ENCODE measurements around the gene NPY4R2.
"Not testable (repeated sequence)": the region's sequence is repeated elsewhere in the genome, so short reads cannot be mapped to it uniquely, and the experiment has no call there.

Gene NPY4R2

GRCh38 chr10:47933462-47933861 lies 15.0 kb downstream of the NPY4R2 start:
- DNase-seq, result not testable (repeated sequence)

GRCh38 chr10:47936772-47937228 lies 18.3 kb downstream of the NPY4R2 start:
- DNase-seq, result not testable (repeated sequence)

DNA sequence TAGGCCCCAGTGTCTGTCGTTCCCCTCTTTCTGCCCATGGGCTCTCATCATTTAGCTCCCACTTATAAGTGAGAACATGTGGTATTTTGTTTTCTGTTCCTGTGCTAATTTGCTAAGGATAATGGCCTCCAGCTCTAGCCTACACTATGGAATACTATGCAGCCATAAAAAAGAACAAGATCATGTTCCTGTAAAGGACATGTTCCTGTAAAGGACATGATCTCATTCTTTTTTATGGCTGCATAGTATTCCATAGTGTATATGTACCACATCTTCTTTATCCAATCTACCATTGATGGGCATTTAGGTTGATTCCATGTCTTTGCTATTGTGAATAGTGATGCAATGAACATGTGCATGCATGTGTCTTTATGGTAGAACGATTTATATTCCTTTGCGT lies 19.2 kb downstream of the NPY4R2 start:
- DNase-seq, result not testable (repeated sequence)

DNA sequence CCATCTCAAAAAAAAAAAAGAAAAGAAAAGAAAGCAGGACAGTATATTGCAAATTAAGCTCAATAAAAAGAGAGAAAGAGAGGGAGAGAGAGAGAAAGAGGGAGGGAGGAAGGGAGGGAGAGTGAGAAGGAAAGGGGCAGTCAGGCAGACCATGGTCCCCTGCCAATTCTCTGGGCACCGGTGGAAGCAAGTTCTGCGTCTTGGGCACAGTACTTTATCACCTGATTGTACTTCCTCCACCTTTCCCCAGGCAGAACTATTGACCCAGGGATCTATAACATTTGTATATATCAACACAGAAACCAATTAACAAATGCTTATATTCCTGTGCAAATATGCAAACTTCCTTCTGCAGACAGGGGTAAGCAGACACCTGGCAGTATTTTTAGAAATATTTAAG lies 22.4 kb downstream of the NPY4R2 start:
- not testable (repeated sequence) for DNase-seq

DNA sequence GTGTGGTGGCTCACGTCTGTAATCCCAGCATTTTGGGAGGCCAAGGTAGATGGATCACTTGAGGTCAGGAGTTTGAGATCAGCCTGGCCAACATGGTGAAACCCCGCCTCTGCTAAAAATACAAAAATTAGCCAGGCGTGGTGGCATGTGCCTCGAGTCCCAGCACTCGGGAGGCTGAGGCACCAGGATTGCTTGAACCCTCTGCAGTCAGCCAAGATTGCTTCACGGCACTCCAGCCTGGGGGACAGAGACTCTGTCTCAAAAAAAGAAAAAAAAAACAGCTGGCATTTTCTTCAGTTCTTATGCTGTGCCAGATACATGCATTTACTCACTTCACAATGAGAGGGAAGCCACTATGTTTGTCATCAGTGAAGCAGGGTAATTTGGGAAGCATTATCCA lies 22.9 kb downstream of the NPY4R2 start:
- not testable (repeated sequence) for DNase-seq

DNA sequence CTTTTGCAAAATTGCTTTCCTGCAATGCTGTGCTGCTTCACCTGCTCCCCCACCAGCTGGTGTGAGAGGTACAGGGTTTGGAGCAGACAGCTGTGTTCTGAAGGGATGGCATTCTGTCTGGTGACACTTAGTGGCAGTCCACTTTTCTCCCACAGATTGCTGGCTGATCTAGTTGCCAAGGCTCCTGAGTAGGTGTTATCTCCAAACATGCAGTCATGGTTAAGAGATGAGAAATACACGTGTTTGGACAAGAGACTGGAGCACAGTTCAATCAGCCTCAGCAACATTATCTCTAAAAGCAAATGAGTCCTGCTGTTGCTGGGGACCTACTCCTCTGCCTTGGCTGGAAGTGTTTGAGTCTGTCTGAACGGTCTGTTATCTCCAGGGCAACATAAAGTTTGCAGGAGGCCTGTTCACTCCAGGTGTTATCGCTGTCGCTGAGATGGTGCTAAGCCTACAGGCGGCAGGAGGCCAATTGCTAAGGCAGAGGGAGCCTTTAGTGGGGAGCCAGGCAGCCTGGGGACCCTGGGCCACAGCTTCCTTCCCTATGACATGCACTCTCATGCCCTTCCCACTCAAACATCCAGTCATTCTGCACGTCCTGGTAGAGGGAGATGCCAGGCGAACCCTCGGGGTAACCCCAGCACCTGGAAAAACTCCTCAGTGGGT lies 24.0 kb downstream of the NPY4R2 start:
- not testable (repeated sequence) for DNase-seq

GRCh38 chr10:47943328-47943727 lies 24.9 kb downstream of the NPY4R2 start:
- not testable (repeated sequence) for DNase-seq

- not testable (repeated sequence) for DNase-seq
These were observed 29.0 kb downstream of the NPY4R2 start for GRCh38 chr10:47947424-47947823.

DNA sequence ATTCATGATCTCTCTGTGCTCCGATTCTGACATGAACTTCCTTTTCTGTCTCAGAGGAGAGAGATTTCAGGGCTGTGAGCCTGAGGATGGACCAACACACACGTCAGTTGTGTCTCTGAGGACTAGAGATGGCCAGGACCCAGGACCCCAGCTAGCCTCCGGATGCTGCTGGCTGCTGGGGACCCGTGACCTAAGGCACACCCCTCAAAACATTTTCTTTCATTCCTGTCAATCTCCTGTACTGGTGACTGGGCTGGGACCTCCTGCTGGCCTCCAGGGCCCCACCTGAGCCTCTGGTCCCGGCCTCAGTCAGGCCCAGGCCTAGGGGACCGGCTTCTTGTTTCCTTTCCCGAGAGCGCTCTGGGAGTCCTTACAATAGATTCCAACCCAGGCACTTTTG lies 38.7 kb downstream of the NPY4R2 start:
- not testable (repeated sequence) for DNase-seq

GRCh38 chr10:47959677-47960076 lies 41.2 kb downstream of the NPY4R2 start:
- DNase-seq, result not testable (repeated sequence)

DNA sequence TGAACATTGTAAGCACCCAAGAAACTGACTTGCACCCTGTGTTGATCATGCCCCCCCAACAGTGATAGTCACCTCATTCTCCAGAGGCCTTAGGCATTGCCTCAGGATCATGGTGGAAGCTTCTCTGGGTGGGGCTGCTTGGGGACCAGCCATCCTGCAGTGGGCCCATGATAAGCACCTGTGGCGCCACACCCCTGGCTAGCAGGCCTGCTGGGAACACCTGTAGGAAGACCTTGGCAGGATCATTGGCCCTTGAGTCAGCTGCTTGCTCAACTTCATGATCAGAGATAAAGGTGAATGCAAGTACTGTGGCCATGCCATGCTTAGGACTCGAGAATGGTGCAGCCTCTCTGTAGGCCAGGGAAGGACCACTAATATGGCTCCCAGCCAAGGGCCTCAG lies 42.2 kb downstream of the NPY4R2 start:
- not testable (repeated sequence) for DNase-seq

DNA sequence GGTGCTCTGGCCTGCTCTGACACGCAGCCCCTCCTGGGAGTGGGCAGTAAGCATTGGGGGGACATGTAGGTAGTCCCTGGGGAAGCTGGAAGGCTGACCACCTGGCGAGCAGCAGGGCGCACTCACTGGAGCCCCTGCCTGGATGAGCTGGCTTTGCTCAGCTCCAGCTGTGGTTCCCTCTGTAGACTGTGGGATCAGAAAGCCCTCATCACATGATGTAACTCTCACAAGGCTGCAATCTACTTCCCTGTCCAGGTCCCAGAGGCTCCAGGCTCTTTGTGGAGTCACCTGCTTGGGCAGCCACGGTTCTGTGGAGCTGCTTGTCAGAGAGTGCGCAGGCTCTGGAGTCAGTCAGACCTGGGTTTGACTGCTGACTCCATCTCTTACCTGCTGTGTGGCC lies 44.3 kb downstream of the NPY4R2 start:
- not testable (repeated sequence) for DNase-seq

- DNase-seq, result not testable (repeated sequence)
These were observed 46.0 kb downstream of the NPY4R2 start for GRCh38 chr10:47964280-47965063.

DNA sequence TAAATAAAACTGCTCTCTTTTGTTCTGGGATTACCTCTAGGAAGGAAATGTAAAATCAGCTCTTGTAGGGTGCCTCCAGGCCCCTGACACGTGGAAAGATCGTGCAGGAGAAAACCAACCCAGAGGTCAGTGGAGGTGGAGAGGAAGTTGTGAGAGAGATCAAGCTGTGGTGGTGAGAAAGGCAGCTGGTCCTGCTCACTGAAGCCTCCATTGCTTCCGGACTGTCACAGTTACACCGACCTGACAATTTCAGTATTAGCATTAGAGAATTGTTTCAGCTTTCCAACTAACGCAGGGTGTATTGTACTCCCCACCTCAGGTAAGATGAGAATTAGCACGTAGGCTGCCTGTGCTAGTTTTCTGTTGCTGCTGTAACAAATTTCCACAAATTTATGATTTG lies 50.5 kb downstream of the NPY4R2 start:
- DNase-seq, result not testable (repeated sequence)

GRCh38 chr10:47970047-47970446 lies 51.6 kb downstream of the NPY4R2 start:
- DNase-seq, result not testable (repeated sequence)

GRCh38 chr10:47971598-47971997 lies 53.1 kb downstream of the NPY4R2 start:
- not testable (repeated sequence) for DNase-seq

DNA sequence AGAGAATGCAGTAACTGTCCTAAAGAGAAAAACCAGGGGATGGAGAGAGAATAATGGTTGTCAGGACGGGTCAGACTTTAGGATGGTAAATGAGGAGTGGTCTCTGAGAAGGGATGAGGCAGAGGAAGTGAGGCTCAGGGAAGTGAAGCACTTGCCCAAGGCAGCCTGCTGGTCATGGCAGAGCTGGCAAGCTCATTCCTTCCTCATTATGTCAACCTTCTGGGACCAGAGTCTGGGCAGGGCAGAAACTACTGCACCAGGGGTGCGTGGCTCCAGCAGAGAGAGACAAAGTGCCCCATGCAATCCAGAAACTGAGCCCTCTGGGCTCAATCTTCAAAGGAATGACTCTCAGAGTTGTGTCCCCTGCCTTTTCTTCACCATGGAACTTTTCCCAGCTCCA lies 53.6 kb downstream of the NPY4R2 start:
- not testable (repeated sequence) for DNase-seq
